Adipocyte (in vitro differentiated cells): Measurements from ENCODE around the gene VMA21.
A peak's percentile ranks its signal among the peaks of the same experiment; 100 is the strongest.

Experiments used
- DNase-seq: peaks from one replicate; pipeline ENCODE4 v3.0.0-alpha.2; 2015; ENCODE audit warnings: low read depth
- H3K27me3 ChIP-seq: replicated peaks from 2 replicates; pipeline ENCODE4 v1.7.0; 2013; ENCODE audit warnings: mild to moderate bottlenecking, low read length, moderate library complexity; ENCODE audit not compliant: control insufficient read depth, insufficient read depth
- H3K36me3 ChIP-seq: 2 replicates; pipeline ENCODE4 v1.7.0; 2013; ENCODE audit warnings: low read length, mild to moderate bottlenecking, moderate library complexity; ENCODE audit not compliant: control insufficient read depth, insufficient read depth, severe bottlenecking
- H3K4me1 ChIP-seq: 2 replicates; pipeline ENCODE4 v1.7.0; 2013; ENCODE audit warnings: mild to moderate bottlenecking, low read length, moderate library complexity; ENCODE audit not compliant: control insufficient read depth, insufficient read depth
- H3K4me3 ChIP-seq: 2 replicates; pipeline ENCODE4 v1.7.0; 2013; ENCODE audit warnings: mild to moderate bottlenecking, low read length, moderate library complexity
- H3K9ac ChIP-seq: 2 replicates; pipeline ENCODE4 v1.7.0; 2013; ENCODE audit warnings: mild to moderate bottlenecking, low read length, moderate library complexity
- H3K9me3 ChIP-seq: 2 replicates; pipeline ENCODE4 v1.7.0; 2013; ENCODE audit warnings: mild to moderate bottlenecking, low read length, moderate library complexity; ENCODE audit not compliant: control insufficient read depth

VMA21 gene

GRCh38 chrX:151396042-151396824 lies 773 bp upstream of the VMA21 start:
- Histone ChIP-seq H3K9me3 (no peaks in the 10 kb centered on the region), H3K36me3 (no peaks in the 10 kb centered on the region), H3K4me3 (peak overlapping the region; percentile 93), H3K4me1 (peaks cover 25% of the 10 kb centered on the region), H3K27me3 (no peaks in the 10 kb centered on the region), H3K9ac (peak overlapping the region; percentile 93)
- peak; percentile 63 for DNase-seq

DNA sequence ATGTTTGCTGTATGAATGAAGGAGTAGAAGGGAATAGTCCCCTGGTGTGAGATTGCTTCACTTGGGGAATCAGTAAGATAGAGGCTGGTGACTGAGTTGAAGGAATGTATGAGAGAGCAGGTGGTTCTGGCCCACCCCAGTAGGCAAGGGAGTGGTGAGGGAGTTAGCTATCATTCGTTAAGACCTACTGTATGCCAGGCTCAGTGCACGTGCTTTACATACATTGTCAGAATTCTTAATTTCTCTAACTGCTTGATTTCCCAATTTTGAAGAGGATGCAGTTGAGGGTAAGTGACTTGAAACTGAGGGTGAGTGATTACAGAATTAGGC lies 700 bp downstream of the VMA21 start:
- no peaks in the 10 kb centered on the region for H3K9me3 ChIP-seq
- no peaks in the 10 kb centered on the region for H3K36me3 ChIP-seq
- H3K4me1 ChIP-seq: peaks cover 25% of the 10 kb centered on the region
- H3K9ac ChIP-seq: peak overlapping the region; percentile 93
- H3K27me3 ChIP-seq: no peaks in the 10 kb centered on the region
- DNase-seq: no peak
- peak overlapping the region; percentile 93 for H3K4me3 ChIP-seq

DNA sequence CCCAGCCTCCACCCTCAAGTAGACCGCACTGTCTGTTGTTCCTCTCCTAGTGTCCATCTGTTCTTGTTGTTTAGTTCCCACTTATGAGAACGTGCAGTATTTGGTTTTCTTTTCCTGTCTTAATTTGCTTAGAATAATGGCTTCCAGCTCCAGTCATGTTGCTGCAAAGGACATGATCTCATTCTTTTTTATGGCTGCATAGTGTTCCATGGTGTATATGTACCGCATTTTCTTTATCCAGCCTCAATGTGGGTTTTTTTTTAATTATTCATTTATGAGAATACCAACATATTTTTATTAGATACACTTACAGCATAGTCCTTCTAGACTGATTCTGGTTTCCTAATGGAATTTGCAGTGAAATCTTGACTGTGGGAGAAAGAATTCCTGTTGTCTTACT lies 1.3 kb downstream of the VMA21 start:
- Histone ChIP-seq H3K27me3 (peaks cover 4% of the 10 kb centered on the region), H3K4me1 (peaks cover 25% of the 10 kb centered on the region), H3K36me3 (no peaks in the 10 kb centered on the region), H3K4me3 (peak overlapping the region; percentile 93), H3K9ac (no peak overlapping the region), H3K9me3 (no peaks in the 10 kb centered on the region)
- DNase-seq: no peak

GRCh38 chrX:151402719-151403390 lies 5.8 kb downstream of the VMA21 start:
- H3K9me3 ChIP-seq: no peaks in the 10 kb centered on the region
- no peak for DNase-seq
- no peak overlapping the region for H3K4me3 ChIP-seq
- peaks cover 4% of the 10 kb centered on the region for H3K27me3 ChIP-seq
- peaks cover 17% of the 10 kb centered on the region for H3K4me1 ChIP-seq
- peaks cover 12% of the 10 kb centered on the region for H3K36me3 ChIP-seq
- H3K9ac ChIP-seq: no peak overlapping the region

- no peak overlapping the region for H3K4me3 ChIP-seq
- DNase-seq: no peak
- H3K9me3 ChIP-seq: peaks cover 2% of the 10 kb centered on the region
- H3K4me1 ChIP-seq: no peaks in the 10 kb centered on the region
- H3K9ac ChIP-seq: no peak overlapping the region
- no peaks in the 10 kb centered on the region for H3K36me3 ChIP-seq
- H3K27me3 ChIP-seq: no peaks in the 10 kb centered on the region
These were observed 19.6 kb downstream of the VMA21 start for GRCh38 chrX:151416579-151416978.

- H3K36me3 ChIP-seq: no peaks in the 10 kb centered on the region
- no peak overlapping the region for H3K9ac ChIP-seq
- H3K4me1 ChIP-seq: no peaks in the 10 kb centered on the region
- no peak for DNase-seq
- H3K9me3 ChIP-seq: peaks cover 2% of the 10 kb centered on the region
- H3K27me3 ChIP-seq: no peaks in the 10 kb centered on the region
- H3K4me3 ChIP-seq: no peak overlapping the region
These were observed 22.8 kb downstream of the VMA21 start for GRCh38 chrX:151419782-151420181.

DNA sequence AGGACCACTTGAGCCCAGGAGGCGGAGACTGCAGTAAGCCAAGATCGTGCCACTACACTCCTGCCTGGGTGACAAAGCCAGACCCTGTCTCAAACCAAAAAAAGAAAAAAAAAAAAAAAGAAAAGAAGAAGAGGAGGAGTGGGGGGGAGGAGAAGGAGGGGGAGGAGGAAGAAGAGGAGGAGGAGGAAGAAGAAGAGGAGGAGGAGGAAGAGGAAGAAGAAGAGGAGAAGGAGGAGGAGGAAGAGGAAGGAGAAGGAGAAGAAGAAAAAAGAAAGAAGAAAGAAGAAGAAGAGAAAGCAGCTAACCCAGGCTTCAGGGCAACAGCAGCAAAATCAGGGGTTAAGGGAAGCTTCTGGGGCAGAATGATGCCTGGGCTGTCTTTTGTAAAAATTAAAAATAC lies 27.5 kb downstream of the VMA21 start:
- H3K36me3 ChIP-seq: no peaks in the 10 kb centered on the region
- DNase-seq: no peak
- H3K9ac ChIP-seq: no peak overlapping the region
- H3K9me3 ChIP-seq: no peaks in the 10 kb centered on the region
- no peaks in the 10 kb centered on the region for H3K27me3 ChIP-seq
- H3K4me1 ChIP-seq: no peaks in the 10 kb centered on the region
- H3K4me3 ChIP-seq: no peak overlapping the region

- H3K9ac ChIP-seq: no peak overlapping the region
- H3K27me3 ChIP-seq: no peaks in the 10 kb centered on the region
- H3K4me1 ChIP-seq: no peaks in the 10 kb centered on the region
- H3K36me3 ChIP-seq: no peaks in the 10 kb centered on the region
- H3K9me3 ChIP-seq: no peaks in the 10 kb centered on the region
- no peak overlapping the region for H3K4me3 ChIP-seq
- DNase-seq: no peak
These were observed 51.5 kb downstream of the VMA21 start for GRCh38 chrX:151448509-151448908.

- H3K4me3 ChIP-seq: no peak overlapping the region
- no peaks in the 10 kb centered on the region for H3K9me3 ChIP-seq
- H3K27me3 ChIP-seq: peaks cover 3% of the 10 kb centered on the region
- H3K36me3 ChIP-seq: no peaks in the 10 kb centered on the region
- H3K4me1 ChIP-seq: no peaks in the 10 kb centered on the region
- H3K9ac ChIP-seq: no peak overlapping the region
- DNase-seq: no peak
These were observed 61.8 kb downstream of the VMA21 start for GRCh38 chrX:151458824-151459223.
